WTC11 (cell line): ENCODE data around the gene RGS1.

ENCODE experiments used
- ATF3 ChIP-seq: sonication (generic); formaldehyde crosslinking; conservative IDR thresholded peaks from 2 replicates; pipeline ENCODE4 v1.8.1; 2022; ENCODE audit warnings: mild to moderate bottlenecking, missing genetic modification reagents
- CTCF ChIP-seq: fragments of 200-600 bp; IDR thresholded peaks from 2 replicates; pipeline ENCODE4 v1.8.0; 2022; ENCODE audit warnings: antibody characterized with exemption
- IRF2 ChIP-seq: sonication (generic); formaldehyde crosslinking; IDR thresholded peaks from 2 replicates; pipeline ENCODE4 v1.8.0; 2022; ENCODE audit warnings: low read depth, missing genetic modification reagents, borderline replicate concordance
- JAZF1 ChIP-seq: fragments of 250-450 bp; sonication (Bioruptor Pico); IDR thresholded peaks from 2 replicates; pipeline ENCODE4 v1.9.0; 2021; ENCODE audit warnings: moderate library complexity, mild to moderate bottlenecking, inconsistent platforms
- NR2C2 ChIP-seq: sonication (generic); formaldehyde crosslinking; IDR thresholded peaks from 2 replicates; pipeline ENCODE4 v1.8.0; 2022; ENCODE audit warnings: mild to moderate bottlenecking, missing genetic modification reagents
- ZNF232 ChIP-seq: sonication (generic); formaldehyde crosslinking; IDR thresholded peaks from 2 replicates; pipeline ENCODE4 v1.8.0; 2022; ENCODE audit warnings: mild to moderate bottlenecking, missing genetic modification reagents
- ZNF396 ChIP-seq: fragments of 250-450 bp; sonication (Bioruptor Pico); IDR thresholded peaks from 2 replicates; pipeline ENCODE4 v1.8.0; 2021; ENCODE audit warnings: mild to moderate bottlenecking, moderate library complexity, borderline replicate concordance
- TF ChIP-seq, protein P1 (sequence below): sonication (generic); formaldehyde crosslinking; IDR thresholded peaks from 2 replicates; pipeline ENCODE4 v1.8.1; 2023; ENCODE audit warnings: mild to moderate bottlenecking, moderate library complexity, missing genetic modification reagents

- TF ChIP-seq IRF2 (CRISPR knock-in tag) (no peak), JAZF1 (CRISPR knock-in tag) (no peak), CTCF (no peak), ZNF232 (CRISPR knock-in tag) (no peak), ZNF396 (CRISPR knock-in tag) (no peak), NR2C2 (CRISPR knock-in tag) (no peak), ATF3 (CRISPR knock-in tag) (no peak)
- TF ChIP-seq, protein P1, sequence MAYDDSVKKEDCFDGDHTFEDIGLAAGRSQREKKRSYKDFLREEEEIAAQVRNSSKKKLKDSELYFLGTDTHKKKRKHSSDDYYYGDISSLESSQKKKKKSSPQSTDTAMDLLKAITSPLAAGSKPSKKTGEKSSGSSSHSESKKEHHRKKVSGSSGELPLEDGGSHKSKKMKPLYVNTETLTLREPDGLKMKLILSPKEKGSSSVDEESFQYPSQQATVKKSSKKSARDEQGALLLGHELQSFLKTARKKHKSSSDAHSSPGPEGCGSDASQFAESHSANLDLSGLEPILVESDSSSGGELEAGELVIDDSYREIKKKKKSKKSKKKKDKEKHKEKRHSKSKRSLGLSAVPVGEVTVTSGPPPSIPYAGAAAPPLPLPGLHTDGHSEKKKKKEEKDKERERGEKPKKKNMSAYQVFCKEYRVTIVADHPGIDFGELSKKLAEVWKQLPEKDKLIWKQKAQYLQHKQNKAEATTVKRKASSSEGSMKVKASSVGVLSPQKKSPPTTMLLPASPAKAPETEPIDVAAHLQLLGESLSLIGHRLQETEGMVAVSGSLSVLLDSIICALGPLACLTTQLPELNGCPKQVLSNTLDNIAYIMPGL = no peak
Observed at GRCh38 chr1:192580351-192580962, 4.9 kb downstream of the RGS1 start.
